KMS-11 (cell line): ENCODE results near the gene ZFAND3.

Experiments used
- H2AFZ ChIP-seq: fragments of 200-600 bp; sonication (generic); 2 replicates; pipeline ENCODE4 v1.6.1; 2016; ENCODE audit warnings: antibody characterized with exemption, mixed run types, low read depth
- H3K27ac ChIP-seq: fragments of 200-600 bp; sonication (generic); 2 replicates; pipeline ENCODE4 v1.6.1; 2016; ENCODE audit warnings: mild to moderate bottlenecking, mixed run types
- H3K27me3 ChIP-seq: fragments of 200-600 bp; sonication (generic); 2 replicates; pipeline ENCODE4 v1.6.1; 2017; ENCODE audit warnings: mild to moderate bottlenecking, low read depth, mixed run types, moderate library complexity; ENCODE audit not compliant: insufficient read depth
- H3K36me3 ChIP-seq: fragments of 200-600 bp; sonication (generic); 2 replicates; pipeline ENCODE4 v1.6.1; 2017; ENCODE audit warnings: mild to moderate bottlenecking, mixed run types; ENCODE audit not compliant: insufficient read depth
- H3K4me1 ChIP-seq: fragments of 200-600 bp; sonication (generic); 2 replicates; pipeline ENCODE4 v1.6.1; 2016; ENCODE audit warnings: mild to moderate bottlenecking, low read depth, mixed run types; ENCODE audit not compliant: poor library complexity, severe bottlenecking
- H3K4me2 ChIP-seq: fragments of 200-600 bp; sonication (generic); 2 replicates; pipeline ENCODE4 v1.7.0; 2016; ENCODE audit warnings: mild to moderate bottlenecking, mixed run types
- H3K4me3 ChIP-seq: fragments of 200-600 bp; sonication (generic); IDR thresholded peaks from 2 replicates; pipeline ENCODE4 v1.6.1; 2017; ENCODE audit warnings: low read depth, low read length, mixed read lengths; ENCODE audit not compliant: insufficient read depth
- H3K79me2 ChIP-seq: fragments of 200-600 bp; sonication (generic); 2 replicates; pipeline ENCODE4 v1.6.1; 2016; ENCODE audit warnings: low read depth, mixed run types; ENCODE audit not compliant: insufficient read depth
- H3K9ac ChIP-seq: fragments of 200-600 bp; sonication (generic); 2 replicates; pipeline ENCODE4 v1.6.1; 2016; ENCODE audit warnings: mild to moderate bottlenecking, mixed run types
- H4K20me1 ChIP-seq: fragments of 200-600 bp; sonication (generic); 2 replicates; pipeline ENCODE4 v1.6.1; 2016; ENCODE audit warnings: mild to moderate bottlenecking, mixed run types; ENCODE audit not compliant: insufficient read depth
- CTCF ChIP-seq: fragments of 200-600 bp; sonication (generic); conservative IDR thresholded peaks from 2 replicates; pipeline ENCODE4 v1.6.1; 2017; ENCODE audit warnings: low read depth, mild to moderate bottlenecking, antibody characterized with exemption, low read length, moderate library complexity, mixed read lengths

The ZFAND3 gene

GRCh38 chr6:37821446-37821845 lies 1.9 kb downstream of the ZFAND3 start:
- H3K4me1 ChIP-seq, result peaks cover 22% of the 10 kb centered on the region
- peak overlapping the region; percentile 95; the same call in 1 of the 2 replicates for H3K4me2 ChIP-seq
- H3K27me3 ChIP-seq, result no peaks in the 10 kb centered on the region
- no peak overlapping the region for H3K4me3 ChIP-seq
- no peak overlapping the region for H2AFZ ChIP-seq
- no peaks in the 10 kb centered on the region for H3K36me3 ChIP-seq
- no peaks in the 10 kb centered on the region for H4K20me1 ChIP-seq
- no peak overlapping the region for H3K9ac ChIP-seq
- H3K27ac ChIP-seq, result no peak overlapping the region
- H3K79me2 ChIP-seq, result peaks cover 60% of the 10 kb centered on the region
- no peak for TF ChIP-seq CTCF

GRCh38 chr6:37822851-37823682 lies 3.5 kb downstream of the ZFAND3 start:
- no peak for TF ChIP-seq CTCF
- Histone ChIP-seq H2AFZ (no peak overlapping the region), H3K36me3 (no peaks in the 10 kb centered on the region), H3K79me2 (peaks cover 76% of the 10 kb centered on the region), H3K4me3 (no peak overlapping the region), H3K27ac (no peak overlapping the region), H4K20me1 (no peaks in the 10 kb centered on the region), H3K4me2 (no peak overlapping the region), H3K9ac (no peak overlapping the region), H3K27me3 (no peaks in the 10 kb centered on the region), H3K4me1 (peaks cover 26% of the 10 kb centered on the region)

- no peaks in the 10 kb centered on the region for H3K27me3 ChIP-seq
- H3K4me1 ChIP-seq, result peaks cover 25% of the 10 kb centered on the region
- H2AFZ ChIP-seq, result no peak overlapping the region
- H3K27ac ChIP-seq, result no peak overlapping the region
- H3K4me3 ChIP-seq, result no peak overlapping the region
- no peak overlapping the region for H3K4me2 ChIP-seq
- no peaks in the 10 kb centered on the region for H4K20me1 ChIP-seq
- no peaks in the 10 kb centered on the region for H3K36me3 ChIP-seq
- no peak for TF ChIP-seq CTCF
- H3K9ac ChIP-seq, result no peak overlapping the region
- peaks cover 84% of the 10 kb centered on the region for H3K79me2 ChIP-seq
Measured at GRCh38 chr6:37824170-37824569, 4.6 kb downstream of the ZFAND3 start.

GRCh38 chr6:37826188-37826587 lies 6.7 kb downstream of the ZFAND3 start:
- H3K79me2 ChIP-seq, result peaks cover 79% of the 10 kb centered on the region
- H3K27ac ChIP-seq, result no peak overlapping the region
- no peak overlapping the region for H3K4me2 ChIP-seq
- H2AFZ ChIP-seq, result no peak overlapping the region
- H3K9ac ChIP-seq, result no peak overlapping the region
- H3K4me3 ChIP-seq, result no peak overlapping the region
- H3K36me3 ChIP-seq, result no peaks in the 10 kb centered on the region
- TF ChIP-seq CTCF, result no peak
- H3K27me3 ChIP-seq, result no peaks in the 10 kb centered on the region
- H3K4me1 ChIP-seq, result peaks cover 18% of the 10 kb centered on the region
- H4K20me1 ChIP-seq, result no peaks in the 10 kb centered on the region
